Measurements from ENCODE around the gene RNF212. TPM values are rescaled to one million over a fixed set of nuclear protein-coding genes. Genes with fewer than 3 reads are reported as not detected.

RNF212 gene
- total and polyA plus RNA-seq, 2 donors (not counting 3 experiments of a cell fraction or from before 2014, with no cell fraction given): 2.3 to 2.8 TPM

- ChIA-PET POLR2A (no interaction called here), CTCF (interaction anchor here (0.6 kb wide), 1 partner anchor 615 kb away, joined by 3 read pairs; no protein-coding TSS in a partner anchor)
- H3K9me1 ChIP-seq (replicated peaks; ENCODE audit: control insufficient read depth, extremely low read depth, insufficient read depth, low read length): no peaks in the 10 kb centered on the region
- H3K9ac ChIP-seq (replicated peaks; ENCODE audit: extremely low read depth, insufficient read depth, low read length): no peak overlapping the region
- no peaks in the 10 kb centered on the region for H3K9me3 ChIP-seq (replicated peaks; ENCODE audit: control insufficient read depth, insufficient read depth, low read length)
- BruUV-seq (replicated peaks): no TSS peak
- H2AFZ ChIP-seq (ENCODE audit: low read depth, low read length): no peak overlapping the region
- no peaks in the 10 kb centered on the region for H3K4me1 ChIP-seq (ENCODE audit: control insufficient read depth, extremely low read depth, insufficient read depth, low read length)
- DNase-seq (ENCODE audit: low read depth, low spot score): no peak
- H4K20me1 ChIP-seq (replicated peaks; ENCODE audit: control insufficient read depth, extremely low read depth, insufficient read depth, low read length): no peaks in the 10 kb centered on the region
- H3K79me2 ChIP-seq (ENCODE audit: control insufficient read depth, insufficient read depth, low read length): no peaks in the 10 kb centered on the region
- H3K36me3 ChIP-seq (ENCODE audit: control insufficient read depth in 2 of 2, extremely low read depth in 1 of 2, insufficient read depth in 2 of 2, low read length in 2 of 2): no peaks in the 10 kb centered on the region
- dilution Hi-C loops (cut with MboI; ENCODE audit: extremely low pct_ligation_motif_present, low sequenced_read_pairs) (no loop called here), intact Hi-C loops (cut with micrococcal nuclease) (no loop called here)
- no peak overlapping the region for H3K27ac ChIP-seq (ENCODE audit: insufficient read depth, low read depth, low read length)
- no peak for TF ChIP-seq MAX (IDR thresholded peaks at IDR 0.05; ENCODE audit: insufficient read depth, insufficient read length)
- TF ChIP-seq FOS (IDR thresholded peaks at IDR 0.05; ENCODE audit: borderline replicate concordance, insufficient read depth, low read length): no peak
- TF ChIP-seq GATA2 (IDR thresholded peaks at IDR 0.05; ENCODE audit: insufficient read depth, insufficient read length, low read depth, low read length): no peak
- no peak for TF ChIP-seq POLR2A (IDR thresholded peaks at IDR 0.05; ENCODE audit: low read depth, low read length)
- no peak for TF ChIP-seq MYC (IDR thresholded peaks at IDR 0.05; ENCODE audit: low read depth, low read length)
- no peak for TF ChIP-seq JUN (IDR thresholded peaks at IDR 0.05; ENCODE audit: borderline replicate concordance, insufficient read depth, insufficient read length, low read depth)
- TF ChIP-seq CTCF (IDR thresholded peaks at IDR 0.05; ENCODE audit: extremely low read depth in 1 of 2, insufficient read depth in 1 of 2, low read depth in 1 of 2, low read length in 2 of 2): no peak
- no peak for TF ChIP-seq POLR2AphosphoS5 (IDR thresholded peaks at IDR 0.05; ENCODE audit: insufficient read depth, low read depth, low read length)
- TF ChIP-seq EZH2 (IDR thresholded peaks at IDR 0.05; ENCODE audit: borderline replicate concordance, low read depth, low read length, severe bottlenecking): no peak
- no peak overlapping the region for H3K4me3 ChIP-seq (replicated peaks in 1 of 3; ENCODE audit: insufficient read depth in 1 of 3, low read depth in 1 of 3, low read length in 3 of 3)
- H3K27me3 ChIP-seq (ENCODE audit: control insufficient read depth in 2 of 2, insufficient read depth in 2 of 2, low read length in 2 of 2): no peaks in the 10 kb centered on the region
- no peak for FAIRE-seq
- H3K4me2 ChIP-seq (ENCODE audit: insufficient read depth, low read length): no peak overlapping the region
Measured at GRCh38 chr4:1092983-1093361, 20.4 kb downstream of the RNF212 start.
